Endothelial cell (in vitro differentiated cells): Measurements from ENCODE around the gene LSG1. TPM values are rescaled to one million over a fixed set of nuclear protein-coding genes. Genes with fewer than 3 reads are reported as not detected.
A peak's percentile ranks its signal among the peaks of the same experiment; 100 is the strongest.

Experiments used
- DNase-seq: peaks from one replicate; pipeline ENCODE4 v3.0.0; 2021; ENCODE audit warnings: low spot score
- H3K27ac Mint-ChIP-seq: one replicate; pipeline ENCODE4 v1.8.0; 2021; ENCODE audit warnings: mixed read lengths, inconsistent platforms; ENCODE audit not compliant: unreplicated experiment
- H3K27me3 Mint-ChIP-seq: one replicate; pipeline ENCODE4 v1.8.0; 2021; ENCODE audit warnings: mild to moderate bottlenecking, moderate library complexity, mixed read lengths, inconsistent platforms; ENCODE audit not compliant: unreplicated experiment
- H3K36me3 Mint-ChIP-seq: one replicate; pipeline ENCODE4 v1.8.0; 2021; ENCODE audit warnings: mild to moderate bottlenecking, low read depth, mixed read lengths, inconsistent platforms; ENCODE audit not compliant: unreplicated experiment
- H3K4me1 Mint-ChIP-seq: one replicate; pipeline ENCODE4 v1.8.0; 2021; ENCODE audit warnings: mild to moderate bottlenecking, mixed read lengths, inconsistent platforms; ENCODE audit not compliant: unreplicated experiment
- H3K4me3 Mint-ChIP-seq: one replicate; pipeline ENCODE4 v1.8.0; 2021; ENCODE audit warnings: mild to moderate bottlenecking, mixed read lengths, inconsistent platforms; ENCODE audit not compliant: unreplicated experiment
- H3K9me3 Mint-ChIP-seq: one replicate; pipeline ENCODE4 v1.8.0; 2021; ENCODE audit warnings: mixed read lengths, inconsistent platforms; ENCODE audit not compliant: unreplicated experiment
- total RNA-seq: library from RNA; stranded (reverse); fragmentation: NEBNext Ultra II Directional; extraction: Animal tissue kit (Norgen Biotek cat#: 25700); gene quantifications from one replicate; pipeline ENCODE4 v1.2.1, GENCODE V29; 2021; ENCODE audit not compliant: unreplicated experiment
- TF ChIP-seq, protein P1 (sequence below): fragments of 200-600 bp; sonication (generic); IDR thresholded peaks from one replicate; pipeline ENCODE4 v1.5.0; 2021; ENCODE audit warnings: antibody characterized with exemption; ENCODE audit not compliant: unreplicated experiment

Gene LSG1
- total RNA-seq, 1 donor from 2014 or later: 35.8 TPM

DNA sequence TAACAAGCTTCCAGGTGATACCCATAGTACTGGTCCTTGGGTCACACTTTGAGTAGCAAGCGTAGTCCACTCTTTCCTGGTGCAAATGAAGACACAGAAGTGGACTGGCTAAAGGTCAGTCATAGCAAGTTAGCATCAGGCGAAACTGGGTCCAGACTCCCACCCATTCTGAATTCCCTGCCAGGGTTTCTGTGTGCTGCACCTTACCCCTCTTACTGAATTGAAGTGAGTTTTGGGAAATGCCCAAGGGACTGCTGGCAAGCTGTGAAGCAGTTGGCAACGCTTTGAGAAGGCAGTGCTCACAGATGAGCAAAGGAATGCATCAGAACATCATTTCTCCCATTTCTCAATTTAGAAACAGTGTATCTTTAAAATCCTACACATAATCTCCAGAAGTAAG, 1.8 kb upstream of the LSG1 start:
- Mint-ChIP-seq H3K9me3 (no peaks in the 10 kb centered on the region), H3K36me3 (peaks cover 1% of the 10 kb centered on the region), H3K27ac (no peak overlapping the region), H3K4me1 (peaks cover 17% of the 10 kb centered on the region), H3K4me3 (no peak overlapping the region), H3K27me3 (peaks cover 2% of the 10 kb centered on the region)
- TF ChIP-seq, protein P1, sequence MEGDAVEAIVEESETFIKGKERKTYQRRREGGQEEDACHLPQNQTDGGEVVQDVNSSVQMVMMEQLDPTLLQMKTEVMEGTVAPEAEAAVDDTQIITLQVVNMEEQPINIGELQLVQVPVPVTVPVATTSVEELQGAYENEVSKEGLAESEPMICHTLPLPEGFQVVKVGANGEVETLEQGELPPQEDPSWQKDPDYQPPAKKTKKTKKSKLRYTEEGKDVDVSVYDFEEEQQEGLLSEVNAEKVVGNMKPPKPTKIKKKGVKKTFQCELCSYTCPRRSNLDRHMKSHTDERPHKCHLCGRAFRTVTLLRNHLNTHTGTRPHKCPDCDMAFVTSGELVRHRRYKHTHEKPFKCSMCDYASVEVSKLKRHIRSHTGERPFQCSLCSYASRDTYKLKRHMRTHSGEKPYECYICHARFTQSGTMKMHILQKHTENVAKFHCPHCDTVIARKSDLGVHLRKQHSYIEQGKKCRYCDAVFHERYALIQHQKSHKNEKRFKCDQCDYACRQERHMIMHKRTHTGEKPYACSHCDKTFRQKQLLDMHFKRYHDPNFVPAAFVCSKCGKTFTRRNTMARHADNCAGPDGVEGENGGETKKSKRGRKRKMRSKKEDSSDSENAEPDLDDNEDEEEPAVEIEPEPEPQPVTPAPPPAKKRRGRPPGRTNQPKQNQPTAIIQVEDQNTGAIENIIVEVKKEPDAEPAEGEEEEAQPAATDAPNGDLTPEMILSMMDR: no peak
- no peak for DNase-seq

DNA sequence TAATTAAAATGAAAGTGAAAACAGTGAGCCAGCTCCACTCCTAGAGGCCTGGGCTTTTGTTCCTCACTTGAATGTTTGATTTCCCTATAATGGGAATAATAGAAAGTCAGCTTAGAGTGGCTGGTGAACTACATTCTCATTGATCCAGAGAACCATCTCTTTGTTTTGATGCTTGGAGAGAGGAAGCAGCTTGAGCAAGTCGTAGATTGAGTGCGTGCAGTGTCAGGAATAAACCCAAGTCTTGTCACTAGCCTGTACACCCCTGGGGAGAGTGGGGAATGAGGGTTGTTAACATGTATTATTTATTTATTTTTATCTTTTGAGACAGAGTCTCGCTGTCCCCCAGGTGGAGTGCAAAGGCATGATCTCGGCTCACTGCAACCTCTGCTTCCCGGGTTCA, 885 bp upstream of the LSG1 start:
- peak overlapping the region; percentile 96 for H3K27ac Mint-ChIP-seq
- peaks cover 7% of the 10 kb centered on the region for H3K36me3 Mint-ChIP-seq

DNA sequence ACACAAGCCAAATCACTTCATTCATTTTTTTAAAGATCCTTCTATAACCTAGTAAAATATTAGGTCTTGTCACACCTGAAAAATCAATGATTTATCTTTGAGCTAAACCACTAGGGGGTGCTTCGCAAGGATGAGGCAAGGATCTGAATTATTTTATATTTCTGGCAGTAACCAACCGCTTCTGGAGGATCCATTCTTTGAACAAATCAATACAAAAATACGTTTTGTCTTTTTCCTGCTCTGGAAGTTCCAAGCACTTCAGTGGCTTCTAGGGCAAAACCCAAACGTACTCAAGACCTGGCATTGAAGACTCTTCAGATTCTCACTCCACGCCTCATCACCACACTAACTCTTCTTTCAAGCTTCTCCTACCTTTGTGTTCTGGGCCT, 486 bp downstream of the LSG1 start:
- Mint-ChIP-seq H3K36me3 (peaks cover 7% of the 10 kb centered on the region), H3K9me3 (no peaks in the 10 kb centered on the region), H3K27me3 (peaks cover 2% of the 10 kb centered on the region), H3K27ac (peak overlapping the region; percentile 96), H3K4me1 (peaks cover 22% of the 10 kb centered on the region), H3K4me3 (peak overlapping the region; percentile 98)
- no peak for DNase-seq
- TF ChIP-seq, protein P1: peak; percentile 92

More for the DNA sequence above, 885 bp upstream of the LSG1 start:
- DNase-seq: no peak
- H3K27me3 Mint-ChIP-seq: peaks cover 2% of the 10 kb centered on the region
- H3K4me1 Mint-ChIP-seq: peaks cover 19% of the 10 kb centered on the region
- H3K4me3 Mint-ChIP-seq: peak overlapping the region; percentile 52
- no peaks in the 10 kb centered on the region for H3K9me3 Mint-ChIP-seq
- TF ChIP-seq, protein P1: no peak

DNA sequence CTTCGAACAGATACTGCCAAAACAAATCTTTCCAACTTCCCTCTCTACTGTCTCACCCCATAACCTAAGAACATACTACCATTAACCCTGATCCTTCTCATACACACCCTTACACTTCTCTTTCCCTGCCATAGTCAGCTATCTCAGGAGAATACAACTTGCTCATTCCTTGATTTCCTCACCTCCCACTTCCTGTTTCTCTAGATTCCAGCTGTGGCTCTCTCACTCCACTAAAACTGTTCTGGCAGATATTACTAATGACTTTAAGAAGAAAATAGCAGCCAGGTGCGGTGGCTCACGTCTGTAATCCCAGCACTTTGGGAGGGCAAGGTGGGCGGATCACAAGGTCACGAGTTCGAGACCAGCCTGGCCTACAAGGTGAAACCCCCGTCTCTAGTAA, 4.6 kb downstream of the LSG1 start:
- Mint-ChIP-seq H3K9me3 (no peaks in the 10 kb centered on the region), H3K4me1 (peaks cover 17% of the 10 kb centered on the region), H3K36me3 (peaks cover 24% of the 10 kb centered on the region), H3K4me3 (no peak overlapping the region), H3K27ac (peak overlapping the region; percentile 65), H3K27me3 (no peaks in the 10 kb centered on the region)
- no peak for DNase-seq
- TF ChIP-seq, protein P1: no peak

DNA sequence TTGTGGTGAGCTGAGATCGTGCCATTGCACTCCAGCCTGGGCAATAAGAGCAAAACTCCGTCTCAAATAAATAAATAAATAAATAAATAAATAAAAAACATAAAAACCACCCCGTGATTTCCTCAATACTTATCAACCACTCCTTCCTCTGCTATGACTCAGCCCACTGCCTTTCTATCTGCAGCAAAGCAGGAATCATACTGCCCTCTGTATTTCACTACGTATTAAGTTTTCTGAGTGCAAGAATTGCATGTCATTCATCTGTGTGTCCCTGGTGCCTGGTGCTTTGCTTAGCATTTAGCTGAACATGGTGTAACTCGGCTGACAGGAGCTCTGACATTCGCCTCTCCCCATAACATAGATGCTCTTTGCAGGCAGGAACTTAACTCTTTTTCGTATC, 7.1 kb downstream of the LSG1 start:
- peaks cover 24% of the 10 kb centered on the region for H3K36me3 Mint-ChIP-seq
- peak overlapping the region; percentile 43 for H3K4me3 Mint-ChIP-seq
- H3K27me3 Mint-ChIP-seq: no peaks in the 10 kb centered on the region
- H3K4me1 Mint-ChIP-seq: peaks cover 28% of the 10 kb centered on the region
- no peak overlapping the region for H3K27ac Mint-ChIP-seq
- H3K9me3 Mint-ChIP-seq: no peaks in the 10 kb centered on the region
- DNase-seq: no peak
- TF ChIP-seq, protein P1: no peak
